HG03378 (cell line): ENCODE measurements around the gene PROK1.

Experiments used
- ATAC-seq: cut with Tn5 transposase; IDR thresholded peaks from one replicate; pipeline ENCODE4 v1.9.1; 2021; ENCODE audit warnings: mild to moderate bottlenecking, moderate library complexity; ENCODE audit not compliant: unreplicated experiment

The PROK1 gene

DNA sequence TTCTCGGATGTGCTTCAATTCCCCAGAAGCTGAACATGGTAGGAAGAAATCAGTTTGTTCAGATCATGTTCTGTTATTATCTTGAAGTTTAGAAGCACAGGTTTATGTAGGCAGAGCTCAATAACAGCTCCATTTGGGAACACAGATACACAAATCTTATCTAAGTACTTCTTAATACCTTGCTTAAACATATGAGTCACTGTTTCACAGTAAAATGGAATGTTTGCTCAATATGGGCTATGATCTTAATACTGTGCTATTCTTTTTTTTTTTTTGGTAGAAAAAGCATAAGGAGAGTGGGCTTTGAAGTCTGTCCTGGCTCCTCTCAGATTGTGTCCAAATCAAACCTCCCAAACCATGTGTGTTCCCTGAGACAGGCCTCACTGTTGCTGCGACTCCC is 13.4 kb downstream of the PROK1 start:
- no peak for ATAC-seq

DNA sequence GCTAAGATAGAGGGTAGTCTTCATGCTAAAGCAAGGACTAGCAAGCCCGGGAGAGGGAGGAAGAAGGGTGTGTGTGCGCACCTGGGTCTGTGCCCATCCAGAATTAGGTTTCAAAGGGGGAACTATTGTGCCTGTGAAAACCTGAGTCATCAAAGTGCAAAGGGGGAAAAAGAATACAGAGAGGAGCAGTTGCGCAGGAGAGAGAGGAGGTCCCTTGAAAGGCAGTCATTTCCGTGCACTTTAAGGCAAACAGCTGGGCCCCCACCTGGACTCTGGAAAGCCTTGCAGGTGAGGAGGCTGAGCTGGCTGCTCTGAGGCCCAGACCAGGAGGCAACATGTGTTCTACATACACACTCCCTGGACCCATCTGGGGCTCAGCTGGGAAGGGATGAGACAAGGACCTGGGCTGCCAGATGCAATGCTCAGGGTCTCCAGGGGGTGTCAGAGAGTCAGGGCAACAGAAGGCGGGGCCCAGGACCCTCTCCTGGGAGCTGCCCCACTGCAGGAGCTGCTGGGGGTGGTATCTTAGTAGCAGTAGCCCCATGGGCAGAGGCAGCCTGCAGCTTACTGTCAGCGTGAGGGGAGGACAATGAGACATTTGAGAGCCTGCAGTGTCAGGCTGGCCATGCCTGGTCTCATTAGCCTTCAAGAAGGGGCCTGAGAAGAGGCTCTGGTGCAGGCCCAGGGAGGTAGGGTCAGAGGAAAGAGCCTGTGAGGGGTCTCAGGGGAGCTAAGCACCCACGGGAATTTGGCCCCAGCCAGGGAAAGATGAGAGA is 14.3 kb downstream of the PROK1 start:
- no peak for ATAC-seq

GRCh38 chr1:110465814-110466380 is 14.9 kb downstream of the PROK1 start:
- ATAC-seq, result no peak

- ATAC-seq, result no peak
Measured at GRCh38 chr1:110466646-110467280, 15.8 kb downstream of the PROK1 start.

GRCh38 chr1:110471131-110471530 is 20.2 kb downstream of the PROK1 start:
- ATAC-seq, result no peak

DNA sequence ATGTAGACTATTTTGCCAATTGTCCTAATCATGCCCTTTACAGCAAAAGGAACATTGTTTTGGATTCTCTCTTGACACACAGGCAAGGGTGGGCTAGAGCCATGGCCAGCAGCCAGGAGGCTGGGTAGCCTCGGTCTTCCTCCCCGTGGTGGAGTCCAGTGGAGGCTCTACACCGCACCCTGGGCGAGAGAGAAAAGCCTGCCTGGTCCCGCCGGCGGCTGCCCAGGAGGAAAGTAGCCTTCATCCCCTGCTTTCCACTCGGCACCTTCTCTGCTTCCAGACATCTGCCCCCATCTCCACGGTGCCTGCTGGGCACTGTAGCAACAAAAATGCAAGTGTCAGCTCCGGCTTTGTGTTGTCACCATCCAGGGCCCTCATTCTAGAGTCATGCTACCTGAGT is 21.6 kb downstream of the PROK1 start:
- ATAC-seq, result no peak

DNA sequence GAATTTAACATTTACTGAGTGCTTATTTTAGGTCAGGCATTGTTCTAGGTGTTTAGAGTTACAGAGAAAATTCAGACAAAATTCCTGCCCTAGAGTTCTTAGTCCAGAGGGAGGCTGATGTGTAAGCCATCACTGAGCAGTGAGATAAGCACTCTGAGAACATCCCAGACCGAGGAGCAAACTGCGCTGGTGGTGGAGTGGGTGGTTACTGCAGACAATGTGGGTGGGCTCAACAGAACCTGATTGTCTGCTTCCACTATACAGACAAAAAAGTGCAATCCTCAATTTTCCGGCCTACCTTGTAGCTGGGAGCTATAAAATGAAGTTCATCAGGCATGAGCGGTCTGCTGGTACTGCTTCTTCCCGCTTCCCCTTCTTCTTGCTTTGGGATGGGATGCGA is 23.5 kb downstream of the PROK1 start:
- ATAC-seq, result no peak

- no peak for ATAC-seq
Measured at GRCh38 chr1:110475362-110476027, 24.5 kb downstream of the PROK1 start.

DNA sequence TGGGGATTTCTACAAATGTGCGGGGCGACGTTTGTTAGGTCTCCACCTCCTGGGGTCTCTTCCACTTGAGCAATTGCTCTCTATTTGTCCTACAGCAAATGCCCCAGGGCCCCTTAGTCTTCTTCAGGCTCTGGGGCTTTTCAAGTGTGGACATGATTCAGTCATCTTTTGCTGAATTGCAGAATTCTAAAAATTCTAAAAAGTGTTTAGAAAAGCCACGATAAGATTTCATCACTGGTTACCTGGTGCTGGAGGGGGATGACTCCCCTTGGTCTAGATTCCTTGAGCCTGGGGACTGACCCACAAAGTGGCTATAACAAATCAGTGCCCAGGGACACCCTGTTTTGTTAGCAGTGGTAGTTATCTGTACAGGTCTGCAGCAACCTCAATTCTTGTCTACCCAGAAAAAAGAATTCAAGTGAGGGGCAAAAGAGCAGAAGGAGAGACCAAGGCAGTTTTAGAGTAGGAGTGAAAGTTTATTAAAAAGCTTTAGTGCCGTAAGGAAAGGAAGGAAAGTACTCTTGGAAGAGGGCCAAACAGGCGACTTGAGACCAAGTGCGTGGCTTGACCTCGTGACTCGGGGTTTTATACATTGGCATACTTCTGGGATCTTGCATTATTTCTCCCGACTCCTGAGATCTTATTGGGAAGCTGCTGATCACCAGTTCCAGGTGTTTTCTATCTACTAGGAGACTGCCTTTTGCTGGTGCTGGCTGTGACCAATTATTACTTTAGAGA is 25.2 kb downstream of the PROK1 start:
- no peak for ATAC-seq

DNA sequence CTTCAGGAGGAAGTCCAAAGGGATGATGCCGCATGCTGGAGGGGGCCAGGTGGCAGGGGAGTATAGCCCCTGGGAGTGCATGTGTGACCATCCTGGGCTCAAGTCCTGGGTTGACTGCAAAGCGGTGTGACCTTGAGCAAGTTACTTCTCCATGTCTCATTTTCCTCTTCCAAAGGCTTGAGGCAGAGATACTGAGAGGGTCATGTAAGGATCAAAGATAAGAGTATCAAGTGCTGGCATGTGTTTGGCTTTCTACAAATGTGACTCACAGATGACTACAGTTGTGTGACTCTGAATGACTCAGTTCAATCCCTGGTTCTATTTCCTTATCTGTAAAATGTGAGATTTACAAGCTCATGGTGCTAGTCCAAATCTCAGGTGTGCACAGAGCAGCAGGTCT is 26.1 kb downstream of the PROK1 start:
- no peak for ATAC-seq

GRCh38 chr1:110477445-110477957 is 26.6 kb downstream of the PROK1 start:
- no peak for ATAC-seq

DNA sequence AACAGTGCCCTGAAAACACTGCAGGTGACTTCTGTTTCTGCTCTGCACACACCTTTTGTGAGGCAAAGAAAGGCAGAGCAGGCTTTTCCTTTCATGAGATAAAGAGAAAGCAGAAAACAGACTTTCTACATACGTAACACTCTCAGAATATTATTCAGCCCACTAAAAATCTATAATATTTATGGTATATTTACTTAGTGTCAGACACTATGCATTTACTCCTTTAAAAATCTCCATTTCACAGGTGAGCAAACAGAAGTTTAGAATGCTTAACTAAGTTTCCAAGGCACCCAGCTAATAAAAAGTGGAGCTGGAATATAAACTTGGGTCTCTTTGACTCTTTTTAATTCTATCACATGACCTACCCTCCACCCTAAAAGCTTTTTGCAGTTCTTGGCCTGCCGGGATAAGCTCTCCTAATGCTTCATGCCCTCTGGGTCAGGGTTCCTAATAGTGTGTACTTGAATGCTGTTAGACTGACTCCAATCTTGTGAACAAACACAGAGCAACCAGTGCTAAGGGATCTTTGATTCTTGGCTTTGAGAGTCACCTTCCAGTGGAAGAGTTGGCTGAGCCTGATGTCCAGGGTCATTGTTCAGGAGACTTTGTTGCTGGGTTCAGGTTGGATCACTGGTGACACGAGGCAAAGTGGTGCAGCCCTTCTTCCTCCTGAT is 27.2 kb downstream of the PROK1 start:
- no peak for ATAC-seq

GRCh38 chr1:110478886-110479285 is 27.9 kb downstream of the PROK1 start:
- ATAC-seq, result no peak

GRCh38 chr1:110480356-110481096 is 29.6 kb downstream of the PROK1 start:
- ATAC-seq, result no peak

DNA sequence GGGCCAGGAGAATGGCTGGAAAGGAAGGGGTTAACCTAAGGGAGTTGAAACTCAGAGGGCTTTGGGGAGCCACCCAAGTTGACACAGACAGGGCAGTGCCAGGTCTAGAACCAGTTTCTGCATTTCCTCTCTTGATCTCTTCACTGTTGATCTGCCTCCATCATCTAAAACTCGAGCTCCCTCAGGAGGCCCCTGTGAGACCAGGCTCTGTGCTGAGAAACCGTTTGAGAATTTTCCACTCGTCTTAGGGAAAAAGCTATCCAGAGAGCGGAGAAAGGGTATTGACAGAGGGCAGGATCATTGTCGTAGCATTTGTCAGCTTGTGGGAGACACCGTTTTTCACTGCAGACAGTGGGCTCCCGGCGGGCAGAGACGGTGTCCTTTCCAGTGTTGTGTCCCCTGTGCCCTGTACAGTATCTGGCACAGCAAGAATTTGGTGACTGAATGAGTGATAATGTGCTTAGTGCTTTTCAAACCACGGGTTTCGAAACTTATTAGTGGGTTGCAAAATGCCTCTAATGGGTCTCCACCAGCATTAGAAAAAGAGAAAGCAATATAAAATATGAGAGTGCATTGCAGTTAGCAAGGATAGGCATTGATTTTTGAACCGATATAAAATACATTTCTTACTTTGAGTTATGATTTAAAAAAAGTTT is 31.1 kb downstream of the PROK1 start:
- no peak for ATAC-seq

DNA sequence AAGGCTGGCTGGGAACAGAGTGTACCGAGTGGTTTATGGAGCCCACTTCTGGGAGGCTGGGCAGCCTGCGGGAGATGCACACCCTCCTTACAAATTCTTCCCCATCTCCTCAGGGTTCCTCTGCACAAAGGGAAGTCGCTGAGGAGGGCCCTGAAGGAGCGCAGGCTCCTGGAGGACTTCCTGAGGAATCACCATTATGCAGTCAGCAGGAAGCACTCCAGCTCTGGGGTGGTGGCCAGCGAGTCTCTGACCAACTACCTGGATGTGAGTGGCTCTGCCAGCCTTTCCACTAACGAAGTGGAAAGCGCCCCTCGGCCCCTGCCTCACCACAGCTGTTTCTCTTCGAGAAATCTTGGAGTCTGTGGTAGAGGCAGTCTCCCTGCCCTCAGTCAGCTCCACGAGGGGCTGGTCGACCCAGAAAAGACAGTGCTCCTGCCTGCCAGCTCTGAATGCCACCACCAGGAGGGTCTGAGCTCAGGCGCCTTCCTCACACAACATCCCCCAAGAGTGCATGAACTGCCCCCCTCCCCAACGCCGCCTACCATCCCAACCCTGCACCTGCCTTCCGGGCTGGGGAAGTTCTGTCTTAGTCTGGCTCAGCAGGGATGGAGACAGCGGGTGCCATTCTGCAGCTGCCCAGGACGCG is 31.8 kb downstream of the PROK1 start:
- ATAC-seq, result no peak

GRCh38 chr1:110483308-110483685 is 32.3 kb downstream of the PROK1 start:
- no peak for ATAC-seq

- ATAC-seq, result no peak
Measured at GRCh38 chr1:110484801-110485200, 33.9 kb downstream of the PROK1 start.

DNA sequence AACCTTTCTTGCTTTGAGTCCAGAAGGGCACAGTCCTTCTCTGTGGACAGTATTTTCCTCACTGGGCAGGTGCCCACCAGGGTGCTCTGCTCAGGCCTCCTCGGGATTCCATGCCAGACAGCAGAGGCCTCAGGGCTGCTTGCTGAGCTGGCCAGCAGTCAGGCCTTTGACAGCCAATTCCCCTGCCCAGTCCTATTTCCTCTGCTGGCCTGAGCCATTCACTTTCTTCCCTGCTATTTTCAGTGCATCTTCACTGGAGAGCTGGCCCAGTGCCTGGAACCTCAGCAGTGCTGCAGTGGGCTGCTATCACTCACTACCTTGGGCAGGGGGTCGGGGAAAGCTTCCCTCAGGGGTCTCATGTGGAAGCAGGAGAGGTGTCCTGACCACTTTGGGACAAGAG is 34.8 kb downstream of the PROK1 start:
- no peak for ATAC-seq
